GM18517 (cell line): ENCODE data around the gene NLRP3.
"Not testable (repeated sequence)": the region's sequence is repeated elsewhere in the genome, so short reads cannot be mapped to it uniquely, and the experiment has no call there.

Experiments
- ATAC-seq: cut with Tn5 transposase; IDR thresholded peaks from one replicate; pipeline ENCODE4 v1.9.1; 2021; ENCODE audit warnings: mild to moderate bottlenecking, moderate library complexity; ENCODE audit not compliant: unreplicated experiment

Gene NLRP3

DNA sequence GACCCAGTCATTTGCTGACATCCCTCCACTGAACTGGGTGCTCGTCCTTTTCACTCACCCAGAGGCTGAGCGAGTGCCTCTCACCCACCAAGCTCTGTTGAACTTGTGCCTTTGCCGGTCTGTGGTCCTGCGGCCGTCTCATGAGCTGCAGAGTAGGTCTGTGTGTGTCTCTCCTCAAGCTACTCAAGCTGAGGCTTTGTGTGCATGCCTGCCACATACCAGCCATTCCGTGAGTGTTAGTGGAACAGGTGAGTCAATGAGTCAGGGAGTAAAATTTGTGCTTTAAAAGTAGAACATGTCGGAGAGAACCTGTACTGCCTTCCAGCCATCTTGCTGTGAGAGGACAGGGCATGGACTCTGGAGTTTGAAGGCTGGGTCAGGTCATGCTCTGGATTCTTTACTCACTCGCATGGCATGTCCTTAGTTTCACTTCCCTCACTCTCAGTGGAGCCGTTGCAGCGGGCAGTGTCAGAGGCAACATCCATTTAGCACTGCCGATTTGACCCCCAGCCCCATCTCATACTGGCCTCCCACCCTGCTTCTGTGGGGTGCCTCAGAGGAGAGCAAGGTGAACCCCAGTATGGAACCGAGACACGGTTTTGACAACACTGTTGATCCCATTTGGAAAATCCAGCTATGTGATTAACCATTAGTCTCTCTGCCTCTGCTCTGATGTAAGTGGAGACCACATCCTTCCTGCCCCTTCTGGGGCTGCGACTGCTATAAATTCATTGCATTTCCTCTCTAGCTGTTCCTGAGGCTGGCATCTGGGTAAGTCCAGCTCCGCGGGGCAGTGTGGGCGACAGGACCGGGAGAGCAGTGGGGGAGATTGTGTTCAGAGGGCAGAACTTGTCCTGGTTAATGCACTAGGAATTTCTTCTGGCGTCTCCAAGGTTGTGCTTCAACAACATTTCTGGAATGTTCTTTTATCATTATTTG is at the start of gene NLRP3:
NLRP3 (plus strand) TSS at position 751 of the 939 bp plus-strand sequence. CDS start 2,628 bp downstream, outside the sequence.
- ATAC-seq: no peak

GRCh38 chr1:247366345-247366744 is 49.6 kb upstream of the NLRP3 start:
- ATAC-seq: not testable (repeated sequence)

DNA sequence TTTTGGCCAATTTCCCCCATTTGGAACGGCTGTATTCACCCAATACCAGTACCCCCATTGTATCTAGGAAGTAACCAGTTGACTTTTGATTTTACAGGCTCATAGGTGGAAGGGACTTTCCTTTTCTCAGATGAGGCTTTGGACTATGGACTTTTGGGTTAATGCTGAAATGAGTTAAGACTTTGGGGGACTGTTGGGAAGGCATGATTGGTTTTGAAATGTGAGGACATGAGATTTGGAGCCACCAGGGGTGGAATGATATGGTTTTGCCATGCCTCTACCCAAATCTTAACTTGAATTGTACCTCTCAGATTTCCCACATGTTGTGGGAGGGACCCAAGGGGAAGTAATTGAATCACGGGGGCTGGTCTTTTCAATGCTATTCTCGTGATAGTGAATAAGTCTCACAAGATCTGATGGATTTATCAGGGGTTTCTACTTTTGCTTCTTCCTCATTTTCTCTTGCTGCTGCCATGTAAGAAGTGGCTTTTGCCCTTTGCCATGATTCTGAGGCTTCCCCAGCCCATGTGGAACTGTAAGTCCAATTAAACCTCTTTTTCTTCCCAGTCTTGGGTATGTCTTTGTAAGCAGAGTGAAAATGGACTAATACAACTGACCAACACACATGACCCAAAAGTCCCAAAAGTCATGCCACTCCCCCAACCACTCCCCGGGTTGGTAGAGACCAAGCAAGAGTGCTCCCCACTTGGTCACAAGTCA is 48.9 kb upstream of the NLRP3 start:
- no peak for ATAC-seq

DNA sequence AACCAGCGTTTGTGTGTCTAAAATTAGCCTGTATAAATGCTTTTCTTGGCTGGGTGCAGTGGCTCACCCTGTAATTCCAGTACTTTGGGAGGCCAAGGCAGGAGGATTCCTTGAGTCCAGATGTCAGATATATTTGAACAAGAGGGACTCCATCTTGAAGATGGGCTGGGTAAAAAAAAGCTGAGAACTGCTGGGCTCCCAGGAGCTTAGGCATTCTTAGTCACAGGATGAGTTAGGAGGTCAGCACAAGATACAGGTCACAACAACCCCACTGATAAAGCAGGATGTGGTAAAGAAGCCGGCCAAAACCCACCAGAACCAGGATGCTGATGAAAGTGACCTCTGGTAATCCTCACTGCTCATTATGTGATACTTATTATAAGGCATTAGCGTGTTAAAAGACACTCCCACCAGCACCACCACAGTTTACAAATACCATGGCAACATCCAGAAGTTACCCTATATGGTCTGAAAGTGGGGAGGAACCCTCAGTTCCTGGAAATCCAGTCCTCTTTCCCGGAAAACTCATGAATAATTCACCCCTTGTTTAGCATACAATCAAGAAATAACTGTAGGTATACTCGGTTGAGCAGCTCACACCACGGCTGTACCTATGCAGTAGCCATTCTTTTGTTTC is 48.1 kb upstream of the NLRP3 start:
- ATAC-seq: no peak

- ATAC-seq: no peak
Observed at GRCh38 chr1:247368490-247369145, 47.4 kb upstream of the NLRP3 start.

- ATAC-seq: no peak
Observed at GRCh38 chr1:247370786-247371732, 44.9 kb upstream of the NLRP3 start.

DNA sequence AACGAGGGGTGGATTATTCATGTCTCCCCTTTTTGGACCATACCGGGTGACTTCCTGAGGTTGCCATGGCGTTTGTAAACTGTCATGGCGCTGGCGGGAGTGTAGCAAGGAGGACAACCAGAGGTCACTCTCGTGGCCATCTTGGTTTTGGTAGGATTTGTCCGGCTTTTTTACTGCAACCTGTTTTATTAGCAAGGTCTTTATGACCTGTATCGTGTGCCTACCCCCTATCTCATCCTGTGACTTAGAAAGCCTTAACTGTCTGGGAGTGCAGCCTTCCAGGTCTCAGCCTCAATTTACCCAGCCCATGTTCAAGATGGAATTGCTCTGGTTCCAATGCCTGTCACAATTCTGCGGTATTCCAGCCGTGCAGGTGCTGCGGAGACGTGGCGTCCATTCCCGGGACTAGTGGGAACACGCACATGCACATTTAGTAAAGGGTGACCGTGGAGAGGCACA is 44.1 kb upstream of the NLRP3 start:
- no peak for ATAC-seq

DNA sequence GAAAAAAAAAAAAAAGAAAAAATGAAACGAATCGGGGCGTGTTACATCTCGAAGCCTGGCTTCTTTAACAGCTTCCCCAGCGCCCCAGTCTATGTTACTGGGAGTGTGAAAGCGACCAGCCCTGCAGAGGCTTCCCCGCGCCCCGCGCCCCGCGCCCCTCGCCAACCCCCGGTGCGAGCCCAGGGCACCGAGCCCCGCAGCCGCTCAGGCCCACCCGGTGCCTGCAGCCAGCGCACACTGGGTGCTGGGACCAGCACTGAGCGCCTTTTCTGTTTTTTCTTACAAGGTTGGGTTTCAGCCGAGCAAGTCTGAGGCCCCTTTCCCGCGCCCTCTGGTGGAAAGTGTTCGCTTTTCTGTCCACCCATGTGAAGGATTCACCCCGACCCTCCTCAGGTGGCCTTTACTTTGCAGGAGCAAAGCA is 42.2 kb upstream of the NLRP3 start:
- no peak for ATAC-seq

GRCh38 chr1:247374651-247375334 is 41.2 kb upstream of the NLRP3 start:
- ATAC-seq: not testable (repeated sequence)

DNA sequence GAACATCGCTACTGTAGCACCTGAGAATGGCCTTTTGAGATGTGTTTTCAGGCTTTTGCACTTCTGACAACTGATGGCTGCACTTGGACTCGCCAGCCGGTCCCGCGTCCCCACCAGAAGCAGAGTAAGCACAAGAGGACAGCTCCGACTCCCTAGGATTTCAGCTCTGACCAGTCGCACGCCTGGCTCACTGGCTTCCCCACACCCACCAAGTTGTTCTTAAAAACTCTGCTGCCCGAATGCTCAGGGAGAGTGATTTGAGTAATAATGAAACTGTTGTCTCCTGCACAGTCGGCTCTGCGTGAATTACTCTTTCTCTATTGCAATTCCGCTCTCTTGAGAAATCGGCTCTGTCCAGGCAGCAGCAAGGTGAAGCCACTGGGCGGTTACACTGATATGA is 40.2 kb upstream of the NLRP3 start:
- ATAC-seq: no peak

GRCh38 chr1:247376659-247377058 is 39.3 kb upstream of the NLRP3 start:
- ATAC-seq: no peak

DNA sequence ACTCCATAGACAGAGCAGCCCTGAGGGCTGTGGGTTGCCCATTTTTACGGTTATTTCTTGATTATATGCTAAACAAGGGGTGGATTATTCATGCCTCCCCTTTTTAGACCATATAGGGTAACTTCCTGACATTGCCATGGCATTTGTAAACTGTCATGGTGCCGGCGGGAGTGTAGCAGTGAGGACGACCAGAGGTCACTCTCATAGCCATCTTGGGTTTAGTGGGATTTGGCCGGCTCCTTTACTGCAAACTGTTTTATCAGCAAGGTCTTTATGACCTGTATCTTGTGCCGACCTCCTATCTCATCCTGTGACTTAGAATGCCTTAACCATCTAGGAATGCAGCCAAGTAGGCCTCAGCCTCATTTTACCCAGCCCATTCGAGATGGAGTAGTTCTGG is 38.3 kb upstream of the NLRP3 start:
- ATAC-seq: not testable (repeated sequence)

- no peak for ATAC-seq
Observed at GRCh38 chr1:247378334-247379073, 37.5 kb upstream of the NLRP3 start.

GRCh38 chr1:247385283-247385682 is 30.7 kb upstream of the NLRP3 start:
- ATAC-seq: no peak

GRCh38 chr1:247386217-247386616 is 29.8 kb upstream of the NLRP3 start:
- ATAC-seq: no peak

GRCh38 chr1:247386687-247387086 is 29.3 kb upstream of the NLRP3 start:
- ATAC-seq: no peak

- ATAC-seq: no peak
Observed at GRCh38 chr1:247387096-247387495, 28.9 kb upstream of the NLRP3 start.

- no peak for ATAC-seq
Observed at GRCh38 chr1:247387565-247387964, 28.4 kb upstream of the NLRP3 start.
